HG03432 (cell line): Measurements from ENCODE around the gene ACVRL1.
"Not testable (repeated sequence)": the region's sequence is repeated elsewhere in the genome, so short reads cannot be mapped to it uniquely, and the experiment has no call there.

Experiments
- ATAC-seq: cut with Tn5 transposase; IDR thresholded peaks from one replicate; pipeline ENCODE4 v1.9.1; 2021; ENCODE audit warnings: mild to moderate bottlenecking, moderate library complexity; ENCODE audit not compliant: unreplicated experiment

ACVRL1 gene

GRCh38 chr12:51873251-51873994 lies 33.9 kb upstream of the ACVRL1 start:
- no peak for ATAC-seq

GRCh38 chr12:51874000-51874399 lies 33.3 kb upstream of the ACVRL1 start:
- no peak for ATAC-seq

GRCh38 chr12:51874486-51874885 lies 32.8 kb upstream of the ACVRL1 start:
- ATAC-seq, result no peak

- no peak for ATAC-seq
Observed at GRCh38 chr12:51879102-51879501, 28.2 kb upstream of the ACVRL1 start.

- no peak for ATAC-seq
Observed at GRCh38 chr12:51883295-51883694, 24.0 kb upstream of the ACVRL1 start.

GRCh38 chr12:51883998-51884675 lies 23.2 kb upstream of the ACVRL1 start:
- ATAC-seq, result no peak

- ATAC-seq, result no peak
Observed at GRCh38 chr12:51884676-51885229, 22.6 kb upstream of the ACVRL1 start.

- not testable (repeated sequence) for ATAC-seq
Observed at GRCh38 chr12:51885294-51886020, 21.8 kb upstream of the ACVRL1 start.

GRCh38 chr12:51886021-51886710 lies 21.1 kb upstream of the ACVRL1 start:
- no peak for ATAC-seq

GRCh38 chr12:51887476-51888315 lies 19.6 kb upstream of the ACVRL1 start, which contains the start of gene ANKRD33:
TSS of gene ANKRD33 (plus strand) at chr12:51888103. CDS start at chr12:51888187, 84 bp downstream.
- no peak for ATAC-seq

GRCh38 chr12:51888316-51889215 lies 18.7 kb upstream of the ACVRL1 start:
- ATAC-seq, result no peak

- ATAC-seq, result no peak
Observed at GRCh38 chr12:51889216-51890132, 17.8 kb upstream of the ACVRL1 start.

GRCh38 chr12:51890133-51890464 lies 17.2 kb upstream of the ACVRL1 start:
- no peak for ATAC-seq

- no peak for ATAC-seq
Observed at GRCh38 chr12:51890511-51891171, 16.7 kb upstream of the ACVRL1 start.

GRCh38 chr12:51891843-51892242 lies 15.5 kb upstream of the ACVRL1 start:
- ATAC-seq, result no peak

GRCh38 chr12:51893786-51894185 lies 13.5 kb upstream of the ACVRL1 start:
- ATAC-seq, result no peak

GRCh38 chr12:51895378-51896135 lies 11.7 kb upstream of the ACVRL1 start:
- ATAC-seq, result no peak
